A673 (cell line): ENCODE measurements around the gene ZNF607. TPM values are rescaled to one million over a fixed set of nuclear protein-coding genes. Genes with fewer than 3 reads are reported as not detected.

ENCODE experiments used
- BruUV-seq: library from RNA; stranded (reverse); fragments of 400-500 nt; replicated peaks from 2 replicates; lab custom pipeline; 2021; lab: Mats Ljungman, UMichigan
- CTCF ChIA-PET: fragments of 300-600 bp; sonication (Branson Sonifier 250); formaldehyde crosslinking; loops from one replicate; lab custom pipeline; 2022; ENCODE audit warnings: antibody characterized with exemption; lab: Charles Lee
- POLR2A ChIA-PET: fragments of 300-600 bp; sonication (Branson Sonifier 250); formaldehyde crosslinking; loops from one replicate; lab custom pipeline; 2022; ENCODE audit warnings: antibody characterized with exemption; ENCODE audit not compliant: low non-redundant PET; lab: Charles Lee
- DNase-seq: peaks from one replicate; pipeline ENCODE4 v3.0.0-alpha.2; 2015; ENCODE audit warnings: low spot score
- H3K27ac ChIP-seq: fragments of 200-600 bp; sonication (generic); 2 replicates; pipeline ENCODE4 v1.5.1; 2016; ENCODE audit warnings: mixed run types, low read depth, mild to moderate bottlenecking, mixed read lengths, antibody characterized with exemption, low read length; ENCODE audit not compliant: poor library complexity, severe bottlenecking
- H3K27me3 ChIP-seq: fragments of 200-600 bp; sonication (generic); replicated peaks from 2 replicates; pipeline ENCODE4 v1.6.1; 2017; ENCODE audit warnings: mixed run types, low read depth, mild to moderate bottlenecking, mixed read lengths, antibody characterized with exemption, low read length; ENCODE audit not compliant: insufficient read depth, poor library complexity
- H3K36me3 ChIP-seq: fragments of 200-600 bp; sonication (generic); 2 replicates; pipeline ENCODE4 v1.6.1; 2016; ENCODE audit warnings: mixed run types, mild to moderate bottlenecking, mixed read lengths, antibody characterized with exemption, low read length; ENCODE audit not compliant: insufficient read depth, poor library complexity, severe bottlenecking
- H3K4me1 ChIP-seq: fragments of 200-600 bp; sonication (generic); 2 replicates; pipeline ENCODE4 v1.6.1; 2017; ENCODE audit warnings: mixed run types, mild to moderate bottlenecking, mixed read lengths, antibody characterized with exemption, low read length; ENCODE audit not compliant: insufficient read depth, poor library complexity, severe bottlenecking
- H3K4me3 ChIP-seq: fragments of 200-600 bp; sonication (generic); 2 replicates; pipeline ENCODE4 v1.5.1; 2016; ENCODE audit warnings: low read depth, mixed run types, mild to moderate bottlenecking, mixed read lengths, low read length; ENCODE audit not compliant: poor library complexity, severe bottlenecking
- H3K9me3 ChIP-seq: fragments of 200-600 bp; sonication (generic); 2 replicates; pipeline ENCODE4 v1.6.1; 2016; ENCODE audit warnings: mixed run types, low read depth, mild to moderate bottlenecking, mixed read lengths, antibody characterized with exemption, low read length; ENCODE audit not compliant: poor library complexity, severe bottlenecking
- CTCF ChIP-seq: fragments of 300-800, 200-600 bp; sonication (generic); conservative IDR thresholded peaks from 2 replicates; pipeline ENCODE4 v1.5.1; 2017; ENCODE audit warnings: low read depth, mild to moderate bottlenecking, antibody characterized with exemption, low read length, moderate library complexity, mixed read lengths
- EZH2 ChIP-seq: fragments of 200-600 bp; sonication (generic); IDR thresholded peaks from 2 replicates; pipeline ENCODE4 v1.6.1; 2017; ENCODE audit warnings: borderline replicate concordance, low read depth, mild to moderate bottlenecking, mixed read lengths, antibody characterized with exemption, low read length; ENCODE audit not compliant: poor library complexity, severe bottlenecking
- intact Hi-C: fragments of 100-400 bp; cut with micrococcal nuclease; formaldehyde crosslinking; loops from one replicate; pipeline ENCODE4 v1.10.0; 2022; ENCODE audit not compliant: unreplicated experiment
- total RNA-seq: library from RNA; stranded (reverse); gene quantifications from 2 replicates; pipeline ENCODE4 v1.2.3, GENCODE V29; 2021

ZNF607 gene
- total RNA-seq, 1 experiment from 2014 or later, result 11.1 TPM

- no peak for DNase-seq
- no peak overlapping the region for H3K27ac ChIP-seq
- H3K4me1 ChIP-seq, result no peaks in the 10 kb centered on the region
- intact Hi-C loops, result no loop called here
- peaks cover 34% of the 10 kb centered on the region for H3K9me3 ChIP-seq
- peaks cover 6% of the 10 kb centered on the region for H3K36me3 ChIP-seq
- H3K27me3 ChIP-seq, result no peaks in the 10 kb centered on the region
- POLR2A ChIA-PET, result no interaction called here
- BruUV-seq, result no TSS peak
- H3K4me3 ChIP-seq, result no peak overlapping the region
- CTCF ChIA-PET, result no interaction called here
- TF ChIP-seq EZH2 (no peak), CTCF (no peak)
Measured at GRCh38 chr19:37699057-37699456, 20.5 kb downstream of the ZNF607 start.

- no peaks in the 10 kb centered on the region for H3K27me3 ChIP-seq
- intact Hi-C loops, result no loop called here
- no peak for DNase-seq
- TF ChIP-seq CTCF (no peak), EZH2 (no peak)
- no peak overlapping the region for H3K27ac ChIP-seq
- no peaks in the 10 kb centered on the region for H3K4me1 ChIP-seq
- no TSS peak for BruUV-seq
- no peak overlapping the region for H3K4me3 ChIP-seq
- ChIA-PET CTCF (no interaction called here), POLR2A (no interaction called here)
- peaks cover 40% of the 10 kb centered on the region for H3K9me3 ChIP-seq
- peaks cover 6% of the 10 kb centered on the region for H3K36me3 ChIP-seq
Measured at GRCh38 chr19:37698216-37698615, 21.3 kb downstream of the ZNF607 start.

- ChIA-PET CTCF (no interaction called here), POLR2A (no interaction called here)
- H3K4me1 ChIP-seq, result no peaks in the 10 kb centered on the region
- intact Hi-C loops, result no loop called here
- H3K9me3 ChIP-seq, result peaks cover 45% of the 10 kb centered on the region
- H3K27ac ChIP-seq, result no peak overlapping the region
- no peak for TF ChIP-seq EZH2
- TF ChIP-seq CTCF, result no peak
- no TSS peak for BruUV-seq
- DNase-seq, result no peak
- no peak overlapping the region for H3K4me3 ChIP-seq
- H3K36me3 ChIP-seq, result peaks cover 6% of the 10 kb centered on the region
- H3K27me3 ChIP-seq, result no peaks in the 10 kb centered on the region
Measured at GRCh38 chr19:37695144-37695899, 24.2 kb downstream of the ZNF607 start.
